GM13976 (cell line): ENCODE results near the gene GALNT4.

Experiments
- DNase-seq: peaks from one replicate; pipeline ENCODE4 v3.0.0; 2012; ENCODE audit warnings: low spot score
- CTCF ChIP-seq: IDR thresholded peaks from 2 replicates; pipeline ENCODE4 v1.5.1; 2012; ENCODE audit warnings: borderline replicate concordance, mild to moderate bottlenecking; ENCODE audit not compliant: insufficient read depth; ENCODE audit errors: extremely low read depth, missing control alignments, control extremely low read depth
- in situ Hi-C: fragments of 300-500 bp; cut with MboI; formaldehyde crosslinking; loops from one replicate; pipeline ENCODE4 v1.12.0; 2022; ENCODE audit warnings: low sequenced_read_pairs, mixed read lengths, inconsistent platforms; ENCODE audit not compliant: unreplicated experiment

Gene GALNT4

GRCh38 chr12:89514751-89515150 lies 9.8 kb downstream of the GALNT4 start:
- no peak for TF ChIP-seq CTCF
- in situ Hi-C loops, result no loop called here
- peak; percentile 41 for DNase-seq

- in situ Hi-C loops, result no loop called here
- no peak for TF ChIP-seq CTCF
- no peak for DNase-seq
These were observed 11.1 kb downstream of the GALNT4 start for GRCh38 chr12:89513544-89513943.

DNA sequence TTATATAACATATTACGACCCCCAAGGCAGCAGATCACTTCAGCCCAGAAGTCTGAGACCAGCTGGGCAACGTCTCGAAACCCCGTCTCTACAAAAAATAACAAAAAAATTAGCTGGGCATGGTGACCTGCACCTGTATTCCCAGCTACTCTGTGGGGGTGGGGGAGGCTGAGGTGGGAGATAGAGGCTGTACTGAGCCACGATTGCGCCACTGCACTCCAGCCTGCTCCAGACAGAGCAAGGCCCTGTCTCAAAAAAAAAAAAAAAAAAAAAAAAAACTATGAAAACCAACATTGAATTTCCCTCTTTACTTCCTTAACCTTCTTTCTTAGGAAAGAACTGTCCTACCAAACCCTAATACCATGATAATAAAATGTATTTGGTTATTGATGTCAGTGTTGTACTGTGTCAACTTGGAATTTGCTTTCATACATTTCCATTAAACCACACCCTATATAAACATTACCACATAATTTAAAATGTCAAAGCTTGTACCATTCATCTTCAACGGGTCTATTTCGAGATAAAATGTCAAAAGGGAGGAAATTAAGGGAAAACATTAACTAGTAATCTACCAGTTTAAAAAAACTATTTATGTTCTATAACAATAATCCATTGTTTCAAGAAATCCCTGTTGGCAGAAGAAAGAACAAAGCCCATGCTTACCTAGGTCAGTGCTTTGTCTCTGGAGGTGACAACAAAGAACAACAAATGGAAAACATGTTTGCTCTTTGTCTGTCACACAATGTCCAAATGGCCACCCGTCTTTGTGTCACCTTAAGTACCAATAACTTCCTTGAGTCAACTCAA lies 17.4 kb downstream of the GALNT4 start:
- DNase-seq, result no peak
- TF ChIP-seq CTCF, result no peak
- in situ Hi-C loops, result no loop called here

- in situ Hi-C loops, result no loop called here
- no peak for TF ChIP-seq CTCF
- DNase-seq, result no peak
These were observed 18.5 kb downstream of the GALNT4 start for GRCh38 chr12:89506050-89506449.

DNA sequence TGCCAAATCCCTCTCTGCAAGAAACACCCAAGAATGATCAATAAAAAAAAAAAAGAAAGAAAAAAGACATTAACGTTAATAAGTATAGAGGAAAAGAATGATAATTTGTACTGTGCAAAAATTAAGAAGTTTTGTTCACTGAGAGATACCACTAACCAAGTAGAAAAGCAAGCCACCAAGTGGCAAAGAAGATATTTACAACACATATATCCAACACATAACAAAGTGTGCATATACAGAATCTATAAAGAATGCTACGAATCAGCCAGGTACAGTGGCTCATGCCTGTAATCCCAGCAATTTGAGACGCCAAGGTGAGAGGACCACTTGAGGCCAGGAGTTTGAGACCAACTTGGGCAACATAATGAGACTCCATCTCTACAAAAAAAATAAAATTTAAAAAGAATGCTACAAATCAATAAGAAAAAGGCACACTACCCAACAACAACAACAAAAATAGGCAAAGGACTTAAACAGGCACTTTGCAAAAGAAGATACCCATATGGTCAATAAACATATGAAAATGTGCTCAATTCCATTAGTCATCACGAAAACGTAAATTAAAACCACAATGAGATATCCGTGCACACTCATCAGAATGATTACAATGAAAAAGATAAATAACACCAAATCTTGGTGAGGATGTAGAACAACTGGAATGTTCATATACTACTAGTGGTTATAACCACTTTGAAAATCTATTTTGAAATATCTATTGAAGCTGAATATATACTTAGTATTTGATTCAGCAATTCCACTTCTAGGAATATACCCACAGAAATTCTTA lies 19.8 kb downstream of the GALNT4 start:
- DNase-seq, result no peak
- no peak for TF ChIP-seq CTCF
- in situ Hi-C loops, result no loop called here

GRCh38 chr12:89501793-89502192 lies 22.8 kb downstream of the GALNT4 start:
- in situ Hi-C loops, result no loop called here
- DNase-seq, result no peak

More at GRCh38 chr12:89501793-89502192, 22.8 kb downstream of the GALNT4 start:
- TF ChIP-seq CTCF, result no peak
